Measurements from ENCODE around the gene SCEL. TPM values are rescaled to one million over a fixed set of nuclear protein-coding genes. Genes with fewer than 3 reads are reported as not detected.

Gene SCEL
- total RNA-seq, 1 donor from 2014 or later = 60.8 TPM

DNA sequence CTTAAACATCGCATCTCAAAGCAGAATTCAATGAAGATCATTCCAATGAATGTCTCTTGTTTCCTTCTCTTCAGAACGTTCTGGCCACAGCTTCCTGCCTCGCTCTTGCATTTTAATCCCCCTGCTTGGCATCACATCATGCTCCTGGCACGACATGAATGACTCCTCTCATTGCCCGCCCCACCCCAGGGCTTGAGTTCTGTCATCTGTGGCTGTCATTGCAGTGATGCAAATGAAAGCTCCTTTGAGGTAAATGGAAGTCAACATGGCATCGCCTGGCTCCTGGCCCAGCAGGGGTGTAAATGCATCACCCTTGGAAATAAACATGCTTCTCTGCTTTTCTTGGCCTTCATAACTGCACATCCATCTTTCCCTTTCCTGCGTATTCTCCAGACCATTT lies 48.6 kb downstream of the SCEL start:
- DNase-seq (ENCODE audit: low read depth) (no peak), FAIRE-seq (no peak)
- no peaks in the 10 kb centered on the region for H3K27me3 ChIP-seq (ENCODE audit: control insufficient read depth, insufficient read depth, low read length)
- H3K4me3 ChIP-seq (ENCODE audit: low read depth, low read length) = no peak overlapping the region
- H3K36me3 ChIP-seq (ENCODE audit: control insufficient read depth, insufficient read depth, low read length) = no peaks in the 10 kb centered on the region
- TF ChIP-seq, protein P1, sequence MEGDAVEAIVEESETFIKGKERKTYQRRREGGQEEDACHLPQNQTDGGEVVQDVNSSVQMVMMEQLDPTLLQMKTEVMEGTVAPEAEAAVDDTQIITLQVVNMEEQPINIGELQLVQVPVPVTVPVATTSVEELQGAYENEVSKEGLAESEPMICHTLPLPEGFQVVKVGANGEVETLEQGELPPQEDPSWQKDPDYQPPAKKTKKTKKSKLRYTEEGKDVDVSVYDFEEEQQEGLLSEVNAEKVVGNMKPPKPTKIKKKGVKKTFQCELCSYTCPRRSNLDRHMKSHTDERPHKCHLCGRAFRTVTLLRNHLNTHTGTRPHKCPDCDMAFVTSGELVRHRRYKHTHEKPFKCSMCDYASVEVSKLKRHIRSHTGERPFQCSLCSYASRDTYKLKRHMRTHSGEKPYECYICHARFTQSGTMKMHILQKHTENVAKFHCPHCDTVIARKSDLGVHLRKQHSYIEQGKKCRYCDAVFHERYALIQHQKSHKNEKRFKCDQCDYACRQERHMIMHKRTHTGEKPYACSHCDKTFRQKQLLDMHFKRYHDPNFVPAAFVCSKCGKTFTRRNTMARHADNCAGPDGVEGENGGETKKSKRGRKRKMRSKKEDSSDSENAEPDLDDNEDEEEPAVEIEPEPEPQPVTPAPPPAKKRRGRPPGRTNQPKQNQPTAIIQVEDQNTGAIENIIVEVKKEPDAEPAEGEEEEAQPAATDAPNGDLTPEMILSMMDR (IDR thresholded peaks at IDR 0.05; ENCODE audit: insufficient read depth, low read length, severe bottlenecking) = no peak

DNA sequence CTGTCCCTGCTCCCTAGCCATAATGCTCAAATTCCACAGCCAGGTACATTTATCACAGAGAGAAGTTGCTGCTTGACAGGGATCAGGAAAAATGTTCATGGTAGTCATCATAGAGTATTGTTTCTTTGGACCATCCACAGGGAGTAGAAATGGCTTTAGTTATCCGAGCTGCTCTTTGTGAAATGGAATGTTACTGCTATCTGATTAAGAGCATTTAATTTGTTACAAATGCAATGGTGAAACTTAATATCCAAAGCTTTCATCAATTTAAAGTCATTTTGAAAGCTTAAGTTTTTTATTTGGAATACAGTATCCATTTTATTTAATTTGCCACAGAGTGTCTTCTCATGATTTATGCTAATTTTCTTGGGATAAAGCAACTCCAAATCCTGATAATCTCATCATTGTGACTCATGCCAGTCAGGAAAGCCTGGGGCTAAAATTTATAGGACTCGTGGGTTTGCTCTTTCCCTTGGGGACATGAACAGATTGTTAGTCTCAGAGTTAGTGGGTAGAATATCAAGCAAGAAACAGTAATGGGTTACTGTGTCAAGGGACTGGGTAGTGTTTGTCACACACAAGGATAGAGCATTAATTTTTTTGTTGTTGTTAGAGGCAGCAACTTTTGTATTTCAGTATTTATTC lies 59.8 kb downstream of the SCEL start:
- DNase-seq (ENCODE audit: low read depth) (no peak), FAIRE-seq (no peak)
- Histone ChIP-seq H3K36me3 (ENCODE audit: control insufficient read depth, insufficient read depth, low read length) (no peaks in the 10 kb centered on the region), H3K27me3 (ENCODE audit: control insufficient read depth, insufficient read depth, low read length) (no peaks in the 10 kb centered on the region), H3K4me3 (ENCODE audit: low read depth, low read length) (no peak overlapping the region)
- TF ChIP-seq, protein P1 (IDR thresholded peaks at IDR 0.05; ENCODE audit: insufficient read depth, low read length, severe bottlenecking) = no peak

DNA sequence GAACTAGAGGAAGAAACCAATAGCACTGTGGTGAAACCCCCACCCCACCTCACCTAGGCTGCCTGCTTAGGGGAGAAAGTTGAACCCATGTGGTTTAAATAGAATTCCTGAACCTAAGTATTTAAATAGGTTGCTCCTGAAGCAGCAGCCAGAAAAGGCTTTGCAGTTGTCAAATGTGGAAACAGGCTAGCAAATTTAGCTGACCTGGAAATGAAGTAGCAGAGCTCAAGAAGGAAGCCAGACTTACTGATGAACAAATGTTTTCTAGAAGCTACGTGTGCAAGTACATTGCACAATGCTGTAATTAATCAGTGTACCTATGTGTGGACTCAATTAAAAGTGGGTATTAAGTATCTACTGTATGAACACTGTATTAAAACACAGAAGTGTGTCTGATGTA lies 61.3 kb downstream of the SCEL start:
- TF ChIP-seq, protein P1 (IDR thresholded peaks at IDR 0.05; ENCODE audit: insufficient read depth, low read length, severe bottlenecking) = no peak
- FAIRE-seq = no peak
- no peak for DNase-seq (ENCODE audit: low read depth)

DNA sequence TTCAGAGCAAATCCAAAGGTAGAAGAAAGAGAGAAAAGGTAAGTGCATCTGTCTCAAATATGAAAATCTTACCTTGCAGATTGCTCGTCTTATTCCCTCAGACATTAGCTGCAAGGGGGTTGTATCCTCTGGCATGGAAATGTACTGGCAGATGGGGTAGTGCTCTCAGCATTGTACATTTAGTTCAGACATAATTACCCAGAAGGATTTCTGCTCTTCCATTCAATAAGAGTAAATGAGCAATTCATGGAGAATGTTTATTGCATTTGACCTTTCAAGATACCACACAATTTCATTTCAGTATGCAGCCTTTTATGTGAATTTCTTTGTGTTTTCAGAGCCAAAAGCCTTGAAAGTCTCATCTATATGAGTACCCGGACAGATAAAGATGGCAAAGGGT lies 63.8 kb downstream of the SCEL start:
- TF ChIP-seq, protein P1 (IDR thresholded peaks at IDR 0.05; ENCODE audit: insufficient read depth, low read length, severe bottlenecking) = no peak
- Histone ChIP-seq H3K4me3 (ENCODE audit: low read depth, low read length) (no peak overlapping the region), H3K27me3 (ENCODE audit: control insufficient read depth, insufficient read depth, low read length) (no peaks in the 10 kb centered on the region), H3K36me3 (ENCODE audit: control insufficient read depth, insufficient read depth, low read length) (no peaks in the 10 kb centered on the region)
- DNase-seq (ENCODE audit: low read depth) (no peak), FAIRE-seq (no peak)

More for the DNA sequence above, 61.3 kb downstream of the SCEL start:
- Histone ChIP-seq H3K36me3 (ENCODE audit: control insufficient read depth, insufficient read depth, low read length) (no peaks in the 10 kb centered on the region), H3K27me3 (ENCODE audit: control insufficient read depth, insufficient read depth, low read length) (no peaks in the 10 kb centered on the region), H3K4me3 (ENCODE audit: low read depth, low read length) (no peak overlapping the region)

DNA sequence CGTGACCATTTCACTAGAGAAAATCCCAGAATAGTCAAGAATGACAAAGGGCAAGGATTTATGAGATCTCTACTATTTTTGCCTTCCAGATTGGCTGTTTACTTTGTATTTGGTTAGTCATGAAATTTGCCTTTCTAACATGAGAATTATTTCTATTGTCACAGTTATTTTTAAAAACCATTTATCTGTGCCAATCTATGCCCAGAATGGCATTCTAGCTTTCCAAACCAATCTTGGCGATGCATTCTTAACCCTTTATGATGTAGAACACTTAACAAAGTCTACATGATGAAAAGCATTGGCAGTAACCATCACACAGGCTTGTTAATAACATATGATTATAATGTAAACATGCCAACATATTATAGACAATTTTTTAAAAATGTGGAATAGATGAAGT lies 65.2 kb downstream of the SCEL start:
- TF ChIP-seq, protein P1 (IDR thresholded peaks at IDR 0.05; ENCODE audit: insufficient read depth, low read length, severe bottlenecking) = no peak
- no peak for FAIRE-seq
- Histone ChIP-seq H3K36me3 (ENCODE audit: control insufficient read depth, insufficient read depth, low read length) (no peaks in the 10 kb centered on the region), H3K4me3 (ENCODE audit: low read depth, low read length) (no peak overlapping the region), H3K27me3 (ENCODE audit: control insufficient read depth, insufficient read depth, low read length) (no peaks in the 10 kb centered on the region)
- no peak for DNase-seq (ENCODE audit: low read depth)

DNA sequence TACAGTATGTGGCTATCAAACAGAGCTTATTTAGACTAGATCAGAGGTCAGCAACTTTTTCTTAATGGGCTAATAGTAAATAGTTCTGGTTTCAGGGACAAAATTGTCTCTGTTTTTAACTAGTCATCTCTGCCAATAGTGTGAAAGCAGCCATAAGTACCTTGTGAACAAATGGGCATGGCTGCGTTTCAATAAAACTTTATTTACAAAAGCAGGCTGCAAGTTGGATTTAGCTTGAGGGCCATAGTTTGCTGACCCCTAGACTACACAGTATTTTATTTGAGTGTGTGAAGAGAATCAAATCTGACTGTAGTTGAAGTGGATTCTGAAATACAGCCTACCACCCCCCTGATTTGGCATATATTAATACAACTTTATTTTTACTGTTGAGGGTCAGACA lies 75.6 kb downstream of the SCEL start:
- TF ChIP-seq, protein P1 (IDR thresholded peaks at IDR 0.05; ENCODE audit: insufficient read depth, low read length, severe bottlenecking) = no peak
- no peaks in the 10 kb centered on the region for H3K27me3 ChIP-seq (ENCODE audit: control insufficient read depth, insufficient read depth, low read length)
- H3K36me3 ChIP-seq (ENCODE audit: control insufficient read depth, insufficient read depth, low read length) = no peaks in the 10 kb centered on the region
- no peak overlapping the region for H3K4me3 ChIP-seq (ENCODE audit: low read depth, low read length)
- FAIRE-seq (no peak), DNase-seq (ENCODE audit: low read depth) (no peak)
